Activated CD4-positive, alpha-beta T cell treated with anti-CD3 and anti-CD28 coated beads, Interleukin-2, amount 50 U/mL, for 48 hours (primary cell): ENCODE results near the gene ENPP3.
"Not testable (repeated sequence)": the region's sequence is repeated elsewhere in the genome, so short reads cannot be mapped to it uniquely, and the experiment has no call there.

ENCODE experiments used
- DNase-seq, 2 experiments: peaks; one replicate each; pipeline ENCODE4 v3.0.0-alpha.2; 2020

Gene ENPP3

DNA sequence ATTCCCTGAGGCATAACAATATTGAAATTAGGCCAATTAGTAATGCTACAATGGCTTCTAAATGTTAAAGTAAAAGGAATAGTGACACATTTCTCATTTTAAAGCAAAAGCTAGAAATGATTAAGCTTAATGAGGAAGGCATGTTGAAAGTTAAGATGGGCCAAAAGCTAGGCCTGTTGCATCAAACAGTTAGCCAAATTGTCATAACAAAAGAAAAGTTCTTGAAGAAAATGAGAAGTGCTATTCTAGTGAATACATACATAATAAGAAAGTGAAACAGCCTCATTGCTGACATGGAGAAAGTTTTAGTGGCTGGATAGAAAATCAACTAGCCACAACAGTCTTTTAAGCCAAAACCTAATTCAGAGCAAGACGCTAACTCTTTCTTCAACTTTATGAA lies 51.2 kb downstream of the ENPP3 start:
- no peak for DNase-seq

- DNase-seq: no peak
Measured at GRCh38 chr6:131692031-131692430, 54.9 kb downstream of the ENPP3 start.

- no peak for DNase-seq
Measured at GRCh38 chr6:131692589-131692988, 55.5 kb downstream of the ENPP3 start.

DNA sequence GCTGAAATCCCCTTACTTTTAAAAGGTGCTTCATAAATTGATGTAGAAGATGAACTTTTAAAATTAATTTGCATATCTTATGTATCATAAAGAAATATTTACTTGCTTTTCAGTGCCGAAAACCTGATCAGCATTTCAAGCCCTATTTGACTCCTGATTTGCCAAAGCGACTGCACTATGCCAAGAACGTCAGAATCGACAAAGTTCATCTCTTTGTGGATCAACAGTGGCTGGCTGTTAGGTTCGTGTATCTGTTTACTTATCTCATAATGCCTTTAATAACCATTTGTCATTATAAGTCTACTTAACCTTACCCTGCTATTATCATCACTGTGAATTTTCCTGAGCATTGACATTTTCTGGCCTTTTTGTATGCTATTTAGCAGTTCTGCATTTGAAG lies 56.3 kb downstream of the ENPP3 start:
- DNase-seq: no peak

DNA sequence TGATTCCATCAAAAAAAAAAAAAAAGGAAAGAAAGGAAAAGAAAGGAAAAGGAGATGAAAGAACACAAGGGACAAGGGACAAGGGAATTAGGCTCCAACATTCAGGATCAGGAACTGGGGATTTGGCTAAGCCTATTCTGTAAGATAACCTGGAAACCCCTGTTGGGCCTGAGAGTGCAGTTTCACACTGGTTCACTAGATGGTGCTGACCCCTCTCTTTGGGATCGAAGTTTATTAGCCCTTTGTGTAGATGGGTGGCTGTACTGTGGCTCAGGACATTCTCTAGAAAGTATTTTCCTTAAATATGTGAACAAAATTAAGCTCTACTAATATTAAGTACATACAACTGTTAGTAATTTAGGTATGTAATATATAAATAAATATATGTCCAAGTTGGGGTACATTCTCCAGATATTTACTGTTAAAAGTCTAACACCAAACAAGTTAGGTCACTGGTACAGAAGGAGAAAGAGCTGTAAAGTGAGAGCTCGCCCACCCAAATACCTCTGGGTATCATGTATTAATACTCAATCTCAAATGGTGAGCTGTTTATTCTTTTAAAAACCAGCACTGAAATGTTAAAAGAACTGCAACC lies 57.8 kb downstream of the ENPP3 start:
- DNase-seq: peak; percentile 29 to 48

GRCh38 chr6:131696956-131697355 lies 59.9 kb downstream of the ENPP3 start:
- DNase-seq: no peak

DNA sequence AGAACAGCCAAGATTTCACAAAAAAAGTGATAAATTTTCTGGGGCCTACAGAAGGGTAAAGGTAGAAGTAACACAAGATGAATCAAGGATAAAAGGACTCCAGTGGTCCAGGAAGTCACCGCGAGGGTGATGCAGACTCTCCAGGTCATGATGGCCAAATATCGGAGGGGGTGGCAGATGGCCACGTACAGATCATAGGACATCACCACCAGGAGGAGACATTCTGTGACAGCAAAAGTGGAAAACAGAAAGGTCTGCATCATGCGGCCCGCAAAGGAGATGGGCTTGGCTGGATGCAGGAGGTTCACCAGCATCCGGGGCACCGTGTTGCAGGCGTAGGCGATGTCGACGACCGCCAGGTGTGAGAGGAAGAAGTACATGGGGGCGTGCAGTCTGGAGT lies 63.7 kb downstream of the ENPP3 start:
- DNase-seq: not testable (repeated sequence)

- not testable (repeated sequence) for DNase-seq
Measured at GRCh38 chr6:131703905-131704304, 66.8 kb downstream of the ENPP3 start.

DNA sequence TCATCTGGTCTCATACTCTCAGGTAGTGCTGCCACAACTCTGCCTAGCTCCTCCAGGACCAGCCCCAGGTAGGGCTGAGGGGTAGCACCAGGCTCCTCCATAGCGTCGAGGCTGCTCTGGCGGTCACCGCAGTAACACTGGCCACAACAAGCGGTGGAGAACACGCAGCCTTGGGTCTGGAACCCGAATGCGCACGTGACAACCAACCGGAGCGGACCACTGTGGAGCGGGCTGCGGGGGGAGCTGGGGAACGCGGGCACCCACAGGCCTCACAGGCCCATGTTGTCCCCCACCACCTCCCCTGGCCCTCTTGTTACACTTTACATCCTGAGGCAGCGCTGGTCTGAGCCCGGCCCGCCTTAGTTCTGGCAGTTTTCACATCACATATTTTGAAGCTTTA lies 73.8 kb downstream of the ENPP3 start, which contains the start of gene CTAGE9:
Gene CTAGE9, minus strand, starts transcription at position 101 of the 400 bp plus-strand sequence. Its CDS starts 0 bp downstream, at position 101.
- not testable (repeated sequence) for DNase-seq

DNA sequence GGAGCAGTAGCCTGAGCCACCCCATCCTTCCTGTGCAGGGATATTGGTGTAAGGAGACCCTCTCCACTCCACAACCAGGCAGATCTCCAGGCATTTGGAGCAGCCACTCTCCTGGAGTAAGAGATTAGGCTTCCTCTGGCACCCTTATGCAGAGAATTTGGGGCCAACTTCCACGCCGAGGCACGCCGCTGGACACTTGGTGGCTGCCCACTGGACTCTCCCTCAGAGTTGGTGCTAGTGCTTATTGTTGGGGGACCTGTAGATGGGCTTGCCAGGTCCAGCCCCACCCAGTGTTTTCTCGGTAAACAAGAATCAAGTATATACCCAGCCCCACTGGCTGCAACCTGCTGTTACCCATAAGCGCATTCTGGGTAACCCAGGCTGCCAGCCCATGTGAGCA lies 78.5 kb downstream of the ENPP3 start:
- not testable (repeated sequence) for DNase-seq

- DNase-seq: no peak
Measured at GRCh38 chr6:131717836-131718542, 80.9 kb downstream of the ENPP3 start.

DNA sequence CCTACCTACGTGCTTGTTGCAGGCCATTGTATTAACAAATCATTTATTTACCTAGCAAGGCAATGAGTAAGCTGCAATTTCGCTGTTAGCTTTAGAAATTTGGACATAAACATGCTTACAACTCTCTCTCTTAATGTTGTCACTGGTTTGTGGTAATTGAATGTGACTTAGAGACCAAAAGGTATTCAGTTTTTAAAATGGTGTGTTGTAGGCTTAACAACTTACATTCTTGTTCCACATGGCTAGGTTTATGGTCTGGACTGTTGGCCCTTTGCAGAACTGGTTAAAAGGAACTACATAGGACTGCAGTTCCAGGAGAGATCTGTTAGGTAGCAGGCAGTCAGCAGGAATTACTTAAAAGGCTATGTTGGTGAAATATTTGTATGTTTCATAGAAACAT lies 84.1 kb downstream of the ENPP3 start:
- DNase-seq: no peak

- DNase-seq: no peak
Measured at GRCh38 chr6:131724114-131724513, 87.0 kb downstream of the ENPP3 start.

GRCh38 chr6:131727467-131727866 lies 90.4 kb downstream of the ENPP3 start:
- no peak for DNase-seq

- DNase-seq: no peak
Measured at GRCh38 chr6:131727868-131728267, 90.8 kb downstream of the ENPP3 start.

DNA sequence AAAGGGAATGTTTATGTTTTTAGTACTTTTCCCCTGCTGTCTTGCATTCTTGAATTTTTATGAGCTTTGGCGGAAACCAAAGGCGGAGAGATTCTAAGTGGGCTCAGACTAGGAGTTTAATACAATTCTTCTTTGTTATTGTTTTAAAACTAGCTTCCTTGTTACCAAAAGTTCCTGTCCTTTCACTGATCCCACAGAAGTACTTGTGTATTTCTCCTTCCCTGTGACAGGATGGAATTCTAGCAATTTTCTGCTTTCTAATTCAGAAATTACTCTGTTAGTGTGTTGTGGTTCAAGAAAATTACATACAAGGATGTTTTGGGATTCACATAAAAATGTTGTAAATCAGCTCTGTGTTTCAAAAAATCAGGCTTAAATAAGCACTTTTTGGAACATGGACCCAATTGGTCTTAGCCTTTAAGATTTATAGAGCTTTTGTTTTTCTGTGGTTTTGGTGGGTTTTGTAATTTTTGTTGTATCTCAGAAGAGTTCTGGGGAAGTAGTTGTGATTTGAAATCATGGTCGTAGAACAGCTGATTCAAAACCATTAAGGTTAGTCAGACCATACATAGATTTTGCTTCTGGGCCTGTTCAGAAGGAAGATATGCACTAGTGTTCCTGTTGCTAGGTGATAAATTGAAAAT lies 91.3 kb downstream of the ENPP3 start:
- DNase-seq: no peak

DNA sequence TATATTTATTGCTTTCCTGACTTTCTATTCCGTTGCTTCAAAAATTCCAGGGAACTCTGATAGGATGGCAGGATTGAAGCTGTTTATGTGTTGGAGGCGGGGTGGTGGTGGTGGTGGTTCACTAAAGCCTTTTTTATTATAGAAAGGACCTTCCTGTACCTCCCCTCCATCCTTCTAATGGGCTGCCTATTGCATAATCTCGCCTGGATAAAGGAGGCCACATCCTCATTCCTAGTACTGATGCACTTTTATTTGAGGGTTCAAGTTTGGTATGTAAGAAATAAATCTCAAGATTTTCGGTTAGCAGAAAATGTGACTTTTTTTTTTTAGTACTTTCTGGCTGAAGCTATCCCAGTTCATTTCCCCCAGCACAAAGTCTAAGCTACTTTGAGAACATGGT lies 92.4 kb downstream of the ENPP3 start:
- no peak for DNase-seq

GRCh38 chr6:131730264-131730663 lies 93.2 kb downstream of the ENPP3 start:
- DNase-seq: no peak

DNA sequence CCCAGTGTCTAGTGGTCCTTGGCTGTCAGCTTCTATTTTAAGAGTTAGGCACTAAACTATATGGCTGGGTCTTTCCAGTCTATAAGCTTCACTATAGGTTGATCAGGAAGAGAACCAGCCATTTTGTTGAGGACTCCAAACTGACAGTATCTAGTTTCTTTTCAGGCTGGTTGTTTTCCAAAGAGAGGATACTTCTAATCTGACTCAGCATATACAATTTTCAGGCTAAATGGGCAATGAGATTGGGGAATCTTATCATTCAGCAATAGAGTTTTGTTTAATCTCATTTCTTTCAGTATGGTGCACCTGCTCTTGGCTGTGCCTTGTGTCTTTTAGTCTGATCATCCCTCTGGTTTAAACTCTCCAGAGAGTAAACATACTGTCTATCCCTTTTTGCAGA lies 94.1 kb downstream of the ENPP3 start:
- no peak for DNase-seq

DNA sequence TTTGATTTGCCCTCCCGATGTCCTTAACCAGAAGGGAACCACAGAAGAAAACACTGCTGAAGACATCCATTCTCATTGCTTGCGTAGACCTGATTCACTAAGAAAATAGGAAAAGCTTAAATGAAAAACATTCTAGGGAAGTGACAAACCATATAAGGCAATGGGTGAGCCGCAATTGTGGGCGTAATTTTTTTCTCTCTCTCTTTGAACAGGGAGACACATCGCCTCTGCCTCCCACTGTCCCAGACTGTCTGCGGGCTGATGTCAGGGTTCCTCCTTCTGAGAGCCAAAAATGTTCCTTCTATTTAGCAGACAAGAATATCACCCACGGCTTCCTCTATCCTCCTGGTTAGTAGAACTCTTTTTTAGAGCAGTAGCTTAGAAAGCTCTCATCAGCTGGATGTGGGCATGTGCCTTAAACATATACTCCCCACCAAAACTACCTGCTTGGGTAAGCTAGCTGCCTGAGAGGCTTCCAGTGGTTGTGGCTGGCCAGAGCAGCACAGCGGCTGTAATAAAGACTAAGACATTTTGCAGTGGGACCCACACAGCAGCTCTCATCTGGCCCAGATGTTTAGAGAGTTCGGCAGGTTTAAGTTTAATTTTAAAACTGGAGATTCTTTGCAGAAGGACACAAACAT lies 96.4 kb downstream of the ENPP3 start:
- peak in 1 of 2 experiments; percentile 5 for DNase-seq

DNA sequence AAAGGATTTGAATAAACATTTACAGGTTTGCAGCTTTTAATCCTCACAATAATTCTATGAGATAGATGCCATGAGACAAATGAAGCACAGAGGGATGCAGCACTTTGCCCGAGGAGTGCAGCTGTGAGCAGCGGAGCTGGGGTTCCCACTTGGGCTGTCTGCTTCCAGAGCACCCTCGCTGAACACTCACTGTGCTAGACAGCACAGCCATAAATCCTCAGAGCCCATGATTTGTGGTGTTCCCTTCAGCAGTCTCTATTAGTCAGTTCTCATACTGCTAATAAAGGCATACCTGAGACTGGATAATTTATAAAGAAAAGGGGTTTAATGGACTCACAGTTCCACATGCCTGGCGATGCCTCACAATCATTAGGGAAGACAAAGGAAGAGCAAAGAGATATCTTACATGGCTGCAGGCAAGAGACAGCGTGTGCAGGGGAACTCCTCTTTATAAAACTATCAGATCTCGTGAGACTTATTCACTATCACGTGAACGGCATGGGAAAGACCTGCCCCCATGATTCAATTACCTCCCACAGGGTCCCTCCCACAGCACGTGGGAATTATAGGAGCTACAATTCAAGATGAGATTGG lies 99.0 kb downstream of the ENPP3 start:
- no peak for DNase-seq

- no peak for DNase-seq
Measured at GRCh38 chr6:131736811-131737210, 99.7 kb downstream of the ENPP3 start.

DNA sequence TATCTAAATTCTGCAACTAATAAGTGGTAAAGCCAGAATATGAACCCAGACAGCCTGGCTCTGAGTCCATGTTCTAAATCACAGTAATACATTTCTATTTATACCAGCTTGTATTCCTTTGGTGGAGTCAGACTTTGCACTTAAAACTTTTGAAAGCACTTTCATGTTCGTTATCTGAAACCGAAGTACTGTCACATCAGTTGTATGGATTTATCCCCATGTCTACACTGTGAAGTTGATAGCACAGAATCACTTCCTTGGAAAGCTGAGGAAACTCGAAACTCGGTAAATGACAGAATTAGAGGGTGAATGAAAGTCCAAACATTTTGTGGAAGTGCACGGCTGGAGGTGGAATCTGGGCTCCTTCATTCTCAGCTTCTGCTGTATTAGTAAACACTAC lies 102.0 kb downstream of the ENPP3 start:
- DNase-seq: no peak
